Endothelial cell of umbilical vein (primary cell): Measurements from ENCODE around the gene LGALS7. TPM values are rescaled to one million over a fixed set of nuclear protein-coding genes. Genes with fewer than 3 reads are reported as not detected.
A peak's percentile ranks its signal among the peaks of the same experiment; 100 is the strongest.

Experiments used
- BruUV-seq: library from RNA; stranded (reverse); fragments of 400-500 nt; replicated peaks from 2 replicates; lab custom pipeline; 2021; lab: Mats Ljungman, UMichigan
- CTCF ChIA-PET: fragments of 300-600, 350-600 bp; sonication (Branson Sonifier 250); formaldehyde crosslinking; loops from one replicate; lab custom pipeline; 2021; ENCODE audit warnings: antibody characterized with exemption, inconsistent platforms; lab: Charles Lee
- POLR2A ChIA-PET: fragments of 300-600, 350-600 bp; sonication (Branson Sonifier 250); formaldehyde crosslinking; loops from one replicate; lab custom pipeline; 2021; ENCODE audit warnings: antibody characterized with exemption, inconsistent platforms; lab: Charles Lee
- DNase-seq: peaks from one replicate; pipeline ENCODE4 v3.0.0-alpha.2; 2011; ENCODE audit warnings: low read depth, low spot score
- FAIRE-seq: peaks from 2 replicates; lab custom pipeline; 2011; peaks lifted over from hg19 to GRCh38; lab: Jason Lieb, UNC
- H2AFZ ChIP-seq: 2 replicates; pipeline ENCODE4 v1.6.0; 2012; ENCODE audit warnings: low read depth, low read length, control low read depth, inconsistent platforms
- H3K27ac ChIP-seq: 2 replicates; pipeline ENCODE4 v1.5.1; 2011; ENCODE audit warnings: low read depth, mild to moderate bottlenecking, control low read depth, low read length, moderate library complexity; ENCODE audit not compliant: insufficient read depth
- H3K27me3 ChIP-seq, 2 experiments: 2 replicates each; pipeline versions ENCODE4 v1.6.0 to v1.6.1; 2011; ENCODE audit warnings: low read length in 2 of 2, mixed read lengths in 1 of 2; ENCODE audit not compliant: control insufficient read depth in 2 of 2, insufficient read depth in 2 of 2
- H3K36me3 ChIP-seq, 2 experiments: 2 replicates in 1 of 2; 3 replicates in 1 of 2; pipeline ENCODE4 v1.5.1; 2011; ENCODE audit warnings: low read length in 2 of 2, mild to moderate bottlenecking in 1 of 2, moderate library complexity in 1 of 2; ENCODE audit not compliant: control insufficient read depth in 2 of 2, insufficient read depth in 2 of 2; ENCODE audit errors: extremely low read depth in 1 of 2
- H3K4me1 ChIP-seq: 3 replicates; pipeline ENCODE4 v1.5.1; 2011; ENCODE audit warnings: mild to moderate bottlenecking, low read length; ENCODE audit not compliant: control insufficient read depth, insufficient read depth; ENCODE audit errors: extremely low read depth
- H3K4me2 ChIP-seq: 2 replicates; pipeline ENCODE4 v1.6.1; 2011; ENCODE audit warnings: low read length, control low read depth, mixed read lengths; ENCODE audit not compliant: insufficient read depth
- H3K4me3 ChIP-seq, 3 experiments: fragments of 200-600 bp in 1 of 3; sonication (generic), shearing (Covaris generic) in 1 of 3; replicated peaks in 1 of 3; 2 replicates each; pipeline ENCODE4 v1.5.1; 2011 to 2016; ENCODE audit warnings: control low read depth in 3 of 3, low read length in 3 of 3, mild to moderate bottlenecking in 2 of 3, inconsistent platforms in 1 of 3, low read depth in 1 of 3, moderate library complexity in 1 of 3; ENCODE audit not compliant: insufficient read depth in 1 of 3
- H3K79me2 ChIP-seq: 2 replicates; pipeline ENCODE4 v1.6.0; 2012; ENCODE audit warnings: low read length, inconsistent platforms; ENCODE audit not compliant: control insufficient read depth, insufficient read depth
- H3K9ac ChIP-seq: replicated peaks from 2 replicates; pipeline ENCODE3; 2011; ENCODE audit warnings: low read length, control low read depth; ENCODE audit not compliant: insufficient read depth; ENCODE audit errors: extremely low read depth
- H3K9me1 ChIP-seq: replicated peaks from 3 replicates; pipeline ENCODE4 v1.6.0; 2011; ENCODE audit warnings: mild to moderate bottlenecking, low read length; ENCODE audit not compliant: control insufficient read depth, insufficient read depth; ENCODE audit errors: extremely low read depth
- H3K9me3 ChIP-seq: replicated peaks from 2 replicates; pipeline ENCODE4 v1.5.1; 2012; ENCODE audit warnings: low read length, inconsistent platforms; ENCODE audit not compliant: control insufficient read depth, insufficient read depth
- H4K20me1 ChIP-seq: replicated peaks from 2 replicates; pipeline ENCODE3; 2011; ENCODE audit warnings: mild to moderate bottlenecking, low read length; ENCODE audit not compliant: control insufficient read depth, insufficient read depth; ENCODE audit errors: extremely low read depth
- EZH2 ChIP-seq: IDR thresholded peaks from 2 replicates; pipeline ENCODE4 v1.6.1; 2012; ENCODE audit warnings: borderline replicate concordance, low read depth, mild to moderate bottlenecking, moderate library complexity, low read length, inconsistent platforms; ENCODE audit not compliant: severe bottlenecking
- FOS ChIP-seq: IDR thresholded peaks from 2 replicates; pipeline ENCODE4 v1.6.1; 2011; ENCODE audit warnings: mild to moderate bottlenecking, low read length, moderate library complexity, borderline replicate concordance; ENCODE audit not compliant: insufficient read depth
- GATA2 ChIP-seq: IDR thresholded peaks from 2 replicates; pipeline ENCODE4 v1.7.0; 2011; ENCODE audit warnings: low read depth, mild to moderate bottlenecking, moderate library complexity, mixed read lengths, low read length; ENCODE audit not compliant: insufficient read length, insufficient read depth
- JUN ChIP-seq: IDR thresholded peaks from 2 replicates; pipeline ENCODE4 v1.6.1; 2011; ENCODE audit warnings: borderline replicate concordance, low read depth; ENCODE audit not compliant: insufficient read length, insufficient read depth
- MYC ChIP-seq: IDR thresholded peaks from one replicate; pipeline ENCODE4 v1.6.1; 2011; ENCODE audit warnings: mild to moderate bottlenecking, low read depth, low read length
- POLR2AphosphoS5 ChIP-seq: IDR thresholded peaks from 2 replicates; pipeline ENCODE4 v1.6.1; 2012; ENCODE audit warnings: low read depth, mild to moderate bottlenecking, control low read depth, low read length, moderate library complexity; ENCODE audit not compliant: insufficient read depth
- dilution Hi-C: fragments of 300-500 bp; cut with MboI; formaldehyde crosslinking; loops from one replicate; pipeline ENCODE4 v1.15.0; 2019; ENCODE audit warnings: low sequenced_read_pairs; ENCODE audit not compliant: extremely low pct_ligation_motif_present
- intact Hi-C: fragments of 100-400 bp; cut with micrococcal nuclease; formaldehyde crosslinking; loops from one replicate; pipeline ENCODE4 v1.10.0; 2022
- polyA plus RNA-seq, 4 experiments: library from polyadenylated mRNA; depleted of rRNA in 3 of 4; stranded (reverse) in 3 of 4; unstranded in 1 of 4; fragments of >200 nt; gene quantifications; 2 replicates each; pipeline versions ENCODE4 v1.2.1 to v1.2.3, GENCODE V29; 2011 to 2012; ENCODE audit warnings: missing spikeins in 1 of 4
- total RNA-seq: library from RNA; stranded (reverse); gene quantifications from 2 replicates; pipeline ENCODE4 v1.2.3, GENCODE V29; 2021
- TF ChIP-seq, protein P1 (sequence below): IDR thresholded peaks from 2 replicates; pipeline ENCODE4 v1.6.1; 2011; ENCODE audit not compliant: insufficient read depth, insufficient read length
- TF ChIP-seq, protein P2 (sequence below), 2 donors: IDR thresholded peaks; 1 replicate in 1 of 2; 2 replicates in 1 of 2; pipeline ENCODE4 v1.5.1; 2011; ENCODE audit warnings: low read length in 2 of 2, mild to moderate bottlenecking in 2 of 2, moderate library complexity in 2 of 2, control low read depth in 1 of 2, inconsistent platforms in 1 of 2, low read depth in 1 of 2; ENCODE audit not compliant: insufficient read depth in 1 of 2; ENCODE audit errors: extremely low read depth in 1 of 2

Gene LGALS7
- total and polyA plus RNA-seq, 2 donors (not counting 3 experiments of a cell fraction or from before 2014, with no cell fraction given): not detected

DNA sequence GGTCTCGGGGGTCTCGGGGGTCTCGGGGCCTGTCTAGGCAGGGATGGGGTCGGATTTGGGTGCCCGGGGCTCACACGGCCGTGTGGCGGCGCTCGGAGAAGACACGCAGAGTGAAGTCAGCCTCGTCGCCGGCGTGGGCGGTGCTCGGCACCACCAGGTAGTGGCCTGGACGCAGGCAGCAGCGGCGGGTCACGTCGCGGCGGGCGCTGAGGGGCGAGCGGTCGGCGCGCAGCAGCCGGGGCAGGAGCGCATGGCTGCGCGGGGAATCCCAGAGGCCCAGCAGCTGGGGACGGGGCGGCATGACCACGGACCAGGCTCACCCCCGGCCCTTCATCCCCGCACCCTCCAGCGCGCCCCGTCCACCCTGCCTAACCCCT lies 37.3 kb downstream of the LGALS7 start:
- no TSS peak for BruUV-seq
- H3K36me3 ChIP-seq: peaks cover 3 to 4% of the 10 kb centered on the region in 2 experiments
- dilution Hi-C loops: no loop called here

More for the DNA sequence above, 37.3 kb downstream of the LGALS7 start:
- H2AFZ ChIP-seq: peak overlapping the region; percentile 27
- H3K79me2 ChIP-seq: no peaks in the 10 kb centered on the region
- H3K27ac ChIP-seq: no peak overlapping the region
- peaks cover 17% of the 10 kb centered on the region for H3K4me1 ChIP-seq
- DNase-seq (no peak), FAIRE-seq (no peak)
- H4K20me1 ChIP-seq: no peaks in the 10 kb centered on the region
- no peak overlapping the region for H3K9ac ChIP-seq
- H3K27me3 ChIP-seq: no peaks in the 10 kb centered on the region
- ChIA-PET POLR2A (no interaction called here), CTCF (interaction anchor here (2.3 kb wide), 1 partner anchor 33 kb away, joined by 7 read pairs; no protein-coding TSS in a partner anchor)
- H3K4me2 ChIP-seq: no peak overlapping the region
- intact Hi-C loops: loop anchor here (5.0 kb wide), 1 partner anchor 96 kb away; the partner anchor contains the start of gene ECH1
- TF ChIP-seq FOS: no peak
- no peak for TF ChIP-seq EZH2
- TF ChIP-seq, protein P1, sequence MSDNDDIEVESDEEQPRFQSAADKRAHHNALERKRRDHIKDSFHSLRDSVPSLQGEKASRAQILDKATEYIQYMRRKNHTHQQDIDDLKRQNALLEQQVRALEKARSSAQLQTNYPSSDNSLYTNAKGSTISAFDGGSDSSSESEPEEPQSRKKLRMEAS: no peak
- TF ChIP-seq MYC: no peak
- TF ChIP-seq GATA2: no peak
- TF ChIP-seq POLR2AphosphoS5: no peak
- TF ChIP-seq, protein P2, sequence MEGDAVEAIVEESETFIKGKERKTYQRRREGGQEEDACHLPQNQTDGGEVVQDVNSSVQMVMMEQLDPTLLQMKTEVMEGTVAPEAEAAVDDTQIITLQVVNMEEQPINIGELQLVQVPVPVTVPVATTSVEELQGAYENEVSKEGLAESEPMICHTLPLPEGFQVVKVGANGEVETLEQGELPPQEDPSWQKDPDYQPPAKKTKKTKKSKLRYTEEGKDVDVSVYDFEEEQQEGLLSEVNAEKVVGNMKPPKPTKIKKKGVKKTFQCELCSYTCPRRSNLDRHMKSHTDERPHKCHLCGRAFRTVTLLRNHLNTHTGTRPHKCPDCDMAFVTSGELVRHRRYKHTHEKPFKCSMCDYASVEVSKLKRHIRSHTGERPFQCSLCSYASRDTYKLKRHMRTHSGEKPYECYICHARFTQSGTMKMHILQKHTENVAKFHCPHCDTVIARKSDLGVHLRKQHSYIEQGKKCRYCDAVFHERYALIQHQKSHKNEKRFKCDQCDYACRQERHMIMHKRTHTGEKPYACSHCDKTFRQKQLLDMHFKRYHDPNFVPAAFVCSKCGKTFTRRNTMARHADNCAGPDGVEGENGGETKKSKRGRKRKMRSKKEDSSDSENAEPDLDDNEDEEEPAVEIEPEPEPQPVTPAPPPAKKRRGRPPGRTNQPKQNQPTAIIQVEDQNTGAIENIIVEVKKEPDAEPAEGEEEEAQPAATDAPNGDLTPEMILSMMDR (IDR thresholded peaks at IDR 0.05; ENCODE audit: extremely low read depth in 1 of 2, insufficient read depth in 1 of 2, low read depth in 1 of 2, low read length in 2 of 2): no peak
- no peak for TF ChIP-seq JUN
- peak overlapping the region in 1 of 3 experiments; percentile 37 for H3K4me3 ChIP-seq
- no peaks in the 10 kb centered on the region for H3K9me1 ChIP-seq
- H3K9me3 ChIP-seq: no peaks in the 10 kb centered on the region
